GM19238 (cell line): Measurements from ENCODE around the gene DUSP5.
"Not testable (repeated sequence)": the region's sequence is repeated elsewhere in the genome, so short reads cannot be mapped to it uniquely, and the experiment has no call there.

Experiments used
- DNase-seq: peaks from one replicate; pipeline ENCODE4 v3.0.0; 2011; ENCODE audit warnings: low spot score; ENCODE audit not compliant: insufficient read length

The DUSP5 gene

DNA sequence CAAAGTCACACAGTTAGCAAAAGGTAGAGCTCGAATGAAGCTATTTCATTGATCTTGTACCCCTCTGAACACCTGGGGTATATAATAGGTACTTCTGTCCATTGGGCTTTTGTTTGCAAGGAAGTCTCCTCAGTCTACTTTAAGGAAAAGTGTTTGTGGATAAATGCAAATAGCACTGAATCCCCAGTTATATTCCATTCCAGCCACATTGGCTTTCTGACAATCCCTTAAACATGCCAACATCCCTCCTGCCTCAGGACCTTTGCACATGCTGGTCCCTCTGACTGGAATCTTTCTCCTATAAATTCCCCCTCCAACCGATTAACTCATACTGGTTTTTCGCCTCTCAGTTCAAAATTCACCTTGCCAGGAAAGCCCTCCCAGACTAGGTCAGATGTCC, 17.1 kb downstream of the DUSP5 start:
- DNase-seq = no peak

DNA sequence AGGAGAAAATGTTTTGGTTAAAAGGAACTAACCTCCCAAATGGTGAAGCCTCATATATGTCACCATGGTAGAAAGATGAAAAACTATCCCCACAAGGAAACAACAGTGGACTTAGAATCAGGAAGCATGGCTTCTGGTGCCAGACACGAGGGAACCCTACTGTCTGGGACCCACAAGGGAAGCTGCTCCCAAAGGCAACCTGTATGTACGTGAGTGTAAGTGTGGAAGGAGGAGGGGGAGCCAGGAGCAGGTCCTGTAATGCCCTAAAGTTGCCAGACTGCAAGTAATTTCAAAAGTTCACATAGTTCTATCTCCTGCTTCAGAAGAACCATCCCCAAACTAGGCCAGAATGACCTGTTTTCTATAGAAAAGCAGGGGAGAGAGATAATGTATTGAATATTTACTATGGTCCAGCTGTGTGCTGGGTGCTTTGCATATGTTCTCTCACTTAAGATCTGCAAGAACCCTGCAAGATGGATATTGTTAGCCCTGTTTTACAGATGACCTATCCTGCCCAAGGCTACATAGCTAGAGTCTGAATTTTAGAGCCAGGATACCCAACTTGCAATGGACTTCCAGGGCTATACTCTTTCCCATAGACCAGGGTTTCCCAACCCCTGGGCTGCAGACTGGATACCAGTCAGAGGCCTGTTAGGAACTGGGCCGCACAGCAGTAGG, 19.2 kb downstream of the DUSP5 start:
- no peak for DNase-seq

DNA sequence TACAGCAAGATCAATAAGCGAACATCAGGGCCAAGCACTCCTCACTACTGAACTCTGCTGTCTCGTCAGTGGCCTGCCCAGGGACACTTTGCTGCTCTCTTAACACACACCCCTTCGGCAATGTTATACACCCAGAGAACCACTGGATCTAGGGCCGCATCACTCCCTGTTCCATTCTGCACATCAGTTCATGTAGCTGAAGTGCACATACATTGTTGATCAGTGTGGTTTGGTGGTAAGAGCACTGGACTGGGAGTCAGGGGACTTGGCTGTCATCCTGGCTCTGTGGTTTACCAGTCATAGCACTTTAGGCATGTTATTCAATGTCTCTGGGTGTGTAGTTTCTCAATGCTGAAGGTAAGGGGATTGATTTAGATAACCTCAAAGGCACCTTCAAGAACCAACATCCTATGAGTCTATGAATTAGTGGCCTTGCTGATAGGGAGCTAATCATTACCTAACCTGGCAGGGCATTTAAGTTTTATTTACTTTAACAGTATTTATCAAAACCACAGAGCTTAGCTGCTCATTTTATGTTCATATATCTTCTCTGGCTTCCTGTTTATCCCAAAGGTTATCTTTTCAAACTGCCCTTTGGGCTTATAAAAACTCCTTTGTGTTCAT, 24.8 kb downstream of the DUSP5 start:
- no peak for DNase-seq

DNA sequence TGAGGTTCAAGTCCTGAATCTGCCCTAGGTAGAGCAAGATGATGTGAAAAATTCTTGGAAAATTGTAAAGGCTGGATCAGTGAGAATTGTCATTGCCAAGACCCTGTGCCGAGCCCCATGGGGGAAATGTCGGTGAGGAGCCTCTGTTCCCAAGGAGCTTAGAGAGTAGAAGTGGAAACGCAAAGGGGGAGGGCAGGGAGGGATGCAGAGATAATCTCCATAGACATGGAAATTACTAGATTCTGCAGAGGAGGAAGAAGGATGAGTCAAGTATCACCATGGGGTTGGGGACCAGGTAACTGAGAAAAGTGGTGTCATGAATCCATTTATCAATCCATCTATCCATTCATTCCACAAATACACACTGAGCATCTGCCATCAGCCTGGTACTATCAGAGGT, 26.0 kb downstream of the DUSP5 start:
- no peak for DNase-seq

DNA sequence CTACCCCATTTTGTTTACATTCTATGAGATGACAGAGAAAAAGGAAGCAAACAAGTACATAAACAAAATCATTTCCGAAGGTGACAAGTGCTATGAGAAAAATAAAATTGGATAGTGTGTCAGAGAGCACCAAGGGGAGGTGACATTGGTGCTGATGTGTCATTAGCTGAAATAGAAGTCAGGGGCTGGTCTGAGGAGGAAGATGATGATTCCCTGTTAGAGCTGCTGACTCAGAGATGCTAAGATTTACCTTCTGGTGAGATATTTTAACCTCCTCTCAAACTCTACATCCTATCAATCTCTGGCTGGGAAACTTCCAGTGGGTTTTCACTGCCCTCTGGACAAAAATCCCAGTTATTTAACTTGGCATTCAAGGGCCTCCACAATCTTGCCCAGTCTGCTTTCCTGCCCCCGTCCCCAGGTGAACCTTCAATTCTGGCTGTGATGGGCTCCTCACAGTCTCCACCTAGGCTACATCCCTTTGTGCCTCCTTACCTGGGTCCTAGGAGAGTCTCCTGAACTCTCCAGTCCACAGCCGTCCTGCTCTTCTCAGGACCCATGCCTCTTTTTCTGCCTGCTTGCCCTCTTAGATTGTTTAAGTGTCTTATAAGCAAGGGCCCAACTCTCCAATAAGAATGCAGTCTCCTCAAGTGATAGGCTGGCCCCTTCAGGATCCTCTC, 26.6 kb downstream of the DUSP5 start:
- DNase-seq = no peak

DNA sequence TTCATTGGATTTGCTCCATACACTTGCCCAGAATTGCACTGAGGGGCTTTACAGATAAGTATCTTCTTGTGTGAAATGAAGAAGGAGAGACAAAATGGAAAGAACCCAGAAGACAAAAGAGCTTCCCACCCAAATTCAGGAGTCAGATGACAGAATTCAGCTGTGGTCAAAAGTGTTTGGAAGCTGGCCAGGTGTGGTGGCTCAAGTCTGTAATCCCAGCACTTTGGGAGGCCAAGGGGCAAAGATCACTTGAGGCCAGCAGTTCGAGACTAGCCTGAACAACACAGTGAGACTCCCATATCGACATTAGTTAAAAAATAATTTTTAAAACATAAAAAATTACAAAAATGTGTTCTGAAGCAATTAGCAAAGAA, 27.1 kb downstream of the DUSP5 start:
- DNase-seq = no peak

DNA sequence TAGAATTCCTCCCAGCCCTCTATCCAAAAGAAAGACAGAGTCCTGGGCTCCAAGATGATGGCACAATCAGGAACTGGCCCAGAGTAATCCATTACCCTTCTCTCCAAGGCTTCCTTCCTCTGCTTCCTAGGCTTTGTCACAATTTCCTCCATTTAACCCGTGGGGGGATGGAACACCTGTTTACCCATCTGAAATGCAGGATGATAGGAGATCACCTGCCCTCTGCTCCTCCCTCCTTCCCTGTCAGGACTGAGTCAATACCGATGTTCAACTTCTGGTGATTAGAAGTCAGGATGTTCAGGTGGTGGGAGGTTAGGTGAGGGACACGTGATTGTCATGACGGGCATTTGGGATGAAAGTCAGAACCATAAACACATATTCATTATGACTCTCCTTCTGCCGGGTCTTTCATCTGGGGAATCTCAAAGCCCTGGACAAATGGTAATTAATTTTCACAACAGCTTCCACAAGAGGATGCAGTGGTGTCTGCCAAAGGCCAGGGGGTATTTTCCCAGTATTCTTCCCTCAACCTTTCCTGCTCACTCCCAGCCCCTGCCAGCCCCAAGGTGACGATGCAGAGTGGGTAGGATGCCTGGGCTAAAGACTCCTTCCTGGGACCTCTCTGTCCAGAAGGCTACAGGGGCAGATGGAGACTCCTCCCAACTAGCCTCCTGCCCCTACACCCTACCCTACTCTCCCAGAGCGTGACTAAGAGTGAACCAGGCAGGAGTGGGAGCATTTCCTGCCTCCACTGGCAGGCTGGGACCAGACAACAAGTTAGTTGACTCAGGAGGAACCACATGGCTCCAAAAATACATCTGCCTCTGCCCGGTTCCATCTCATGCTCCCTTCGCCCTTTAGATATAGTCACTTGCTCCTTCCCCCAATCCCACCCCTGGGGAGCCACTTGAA, 27.9 kb downstream of the DUSP5 start:
- no peak for DNase-seq

DNA sequence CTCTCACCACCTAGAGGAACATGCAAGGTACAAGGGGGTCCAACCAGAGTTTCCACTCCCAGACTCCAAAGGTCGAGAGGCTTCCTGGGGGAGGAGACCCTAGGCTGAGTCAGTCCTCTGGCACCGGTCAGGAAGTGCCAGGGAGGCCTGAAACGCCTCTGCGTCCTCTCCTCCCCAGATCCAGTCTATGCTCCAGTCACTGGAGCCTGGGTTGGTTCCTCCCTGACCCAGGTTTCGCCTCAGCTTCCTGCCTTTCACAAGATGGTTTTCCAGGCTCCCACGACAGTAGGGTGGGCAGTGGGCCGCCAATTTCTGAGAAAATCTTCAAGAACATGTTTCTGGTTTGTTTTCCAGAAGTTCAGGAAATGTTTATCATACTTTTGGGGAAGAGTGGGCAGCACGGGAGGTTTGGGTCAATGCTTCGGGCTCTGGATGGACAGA, 30.0 kb downstream of the DUSP5 start:
- no peak for DNase-seq

DNA sequence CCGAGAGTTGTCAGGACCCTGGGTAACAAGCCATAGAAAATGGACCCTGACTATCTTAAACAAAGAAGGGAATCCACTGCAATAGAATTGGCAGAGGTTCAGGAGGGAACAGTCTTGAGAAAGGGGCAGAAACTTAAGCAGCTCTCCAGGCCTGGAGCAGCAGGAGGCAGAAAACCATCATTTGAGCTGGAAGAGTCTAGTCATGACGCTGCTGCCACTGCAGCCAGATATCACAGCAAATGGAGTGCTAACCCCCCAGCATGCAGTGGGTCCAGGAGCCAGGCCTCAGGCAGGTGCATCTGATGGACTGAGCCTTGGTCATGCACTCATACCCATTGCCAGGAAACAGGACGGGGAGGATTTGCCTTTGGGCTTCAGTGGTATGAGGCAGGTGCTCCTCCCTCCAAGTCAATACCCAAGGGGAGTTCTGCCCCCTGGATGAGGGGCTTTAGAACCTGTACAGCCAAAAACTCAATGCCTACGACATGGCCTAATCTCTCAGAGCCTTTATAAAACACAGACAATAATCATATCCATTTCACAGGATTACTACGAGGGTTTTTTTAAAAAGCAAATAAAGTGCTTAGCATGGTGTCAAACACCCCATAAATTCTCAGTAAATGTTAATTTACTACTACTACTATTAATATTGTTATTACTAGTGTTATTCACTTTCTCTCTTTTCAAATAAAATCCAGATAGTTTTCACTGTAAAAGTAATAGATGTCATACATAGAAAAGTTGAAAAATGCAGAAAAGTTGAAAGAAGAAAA, 30.7 kb downstream of the DUSP5 start:
- no peak for DNase-seq

DNA sequence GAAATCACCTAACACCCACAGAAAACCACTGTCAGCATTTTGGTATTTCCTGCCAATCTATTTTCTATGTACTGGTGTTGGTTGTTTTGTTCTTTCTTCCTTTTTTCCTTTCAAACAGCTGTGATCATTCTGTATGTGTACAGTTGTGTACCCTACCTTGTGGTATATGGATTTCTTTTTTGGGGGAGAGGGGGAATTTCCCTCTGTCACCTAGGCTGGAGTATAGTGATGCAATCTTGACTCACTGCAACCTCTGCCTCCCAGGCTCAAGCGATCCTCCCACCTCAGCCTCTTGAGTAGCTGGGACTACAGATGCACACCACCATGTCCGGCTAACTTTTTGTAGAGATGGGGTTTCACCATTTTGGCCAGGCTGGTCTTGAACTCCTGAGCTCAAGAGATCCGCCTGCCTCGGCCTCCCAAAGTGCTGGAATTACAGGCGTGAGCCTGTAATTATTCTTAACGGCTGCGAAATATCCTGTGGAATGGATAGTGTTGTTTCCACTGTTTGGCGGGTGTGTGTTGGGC, 31.4 kb downstream of the DUSP5 start:
- DNase-seq = not testable (repeated sequence)

DNA sequence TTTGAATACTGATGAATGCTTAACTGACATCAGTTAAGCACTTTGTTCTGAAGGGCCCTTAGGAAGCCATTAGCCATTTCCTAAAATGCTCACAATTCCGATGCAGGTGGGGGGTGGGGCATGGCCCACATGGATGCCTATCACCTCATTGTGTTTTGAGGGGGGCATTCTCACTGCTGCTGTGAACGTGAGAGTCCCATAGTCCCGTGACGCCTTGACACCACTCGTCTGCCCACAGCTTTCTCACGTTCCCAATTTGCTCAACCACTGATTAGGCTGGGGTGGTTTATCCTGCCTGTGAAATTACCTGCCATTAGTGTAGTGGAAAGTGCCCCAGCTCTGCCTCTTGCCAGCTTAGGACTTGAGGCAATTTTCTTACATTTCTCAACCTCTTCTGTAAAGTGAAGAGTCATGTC, 31.9 kb downstream of the DUSP5 start:
- no peak for DNase-seq

DNA sequence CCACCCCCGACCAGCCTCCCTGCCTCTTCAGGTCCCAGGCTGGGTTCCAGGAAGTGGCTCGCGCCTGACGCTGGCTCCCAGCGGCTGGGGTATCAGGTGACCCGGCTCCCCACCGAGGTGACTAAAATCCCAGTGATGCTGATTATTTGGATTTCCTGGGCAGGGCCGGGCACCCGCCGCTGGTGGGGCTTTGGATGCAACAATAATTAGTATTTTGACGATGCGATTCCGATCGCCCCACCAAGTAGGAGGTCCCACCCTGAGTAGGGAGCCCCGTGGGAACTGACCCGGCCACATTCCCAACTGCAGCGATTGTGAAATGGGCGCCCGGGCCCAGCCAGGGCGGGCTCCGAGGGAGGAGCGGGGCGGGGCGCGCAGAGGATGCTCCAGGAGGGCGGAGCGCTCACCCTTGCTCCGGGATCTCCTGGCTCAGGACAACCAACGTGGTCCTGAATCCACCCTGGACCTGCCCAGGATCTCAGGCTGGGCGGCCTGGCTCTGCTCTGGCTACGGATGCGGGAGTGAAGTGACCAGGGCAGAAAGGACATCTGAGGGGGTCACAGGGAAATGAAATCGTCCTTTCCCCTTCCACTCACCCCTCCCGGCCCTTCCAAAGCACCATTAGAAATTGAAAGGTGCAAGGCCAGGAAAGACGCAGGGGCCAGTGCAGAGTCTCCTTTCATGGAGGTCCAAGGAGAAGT, 32.6 kb downstream of the DUSP5 start:
- DNase-seq = no peak

DNA sequence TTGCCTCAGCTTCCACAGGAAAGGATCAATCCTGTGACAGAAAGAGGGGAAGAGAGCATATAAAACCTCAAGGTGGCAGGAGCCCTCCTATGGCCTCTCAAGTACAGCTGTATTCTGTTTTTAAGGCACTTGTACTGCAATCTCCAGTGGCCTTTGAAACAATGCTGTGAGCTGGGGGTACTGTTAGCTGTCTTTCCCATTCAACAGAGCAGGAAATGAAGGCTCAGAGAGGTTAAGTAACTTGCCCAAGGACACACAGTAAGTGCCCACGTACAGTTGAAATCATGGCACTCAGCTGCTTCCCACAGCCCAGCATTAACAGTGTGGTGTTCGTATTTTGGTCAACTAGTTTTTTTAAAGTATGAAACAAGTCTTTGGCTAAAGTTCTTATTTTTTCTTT, 34.0 kb downstream of the DUSP5 start:
- no peak for DNase-seq

DNA sequence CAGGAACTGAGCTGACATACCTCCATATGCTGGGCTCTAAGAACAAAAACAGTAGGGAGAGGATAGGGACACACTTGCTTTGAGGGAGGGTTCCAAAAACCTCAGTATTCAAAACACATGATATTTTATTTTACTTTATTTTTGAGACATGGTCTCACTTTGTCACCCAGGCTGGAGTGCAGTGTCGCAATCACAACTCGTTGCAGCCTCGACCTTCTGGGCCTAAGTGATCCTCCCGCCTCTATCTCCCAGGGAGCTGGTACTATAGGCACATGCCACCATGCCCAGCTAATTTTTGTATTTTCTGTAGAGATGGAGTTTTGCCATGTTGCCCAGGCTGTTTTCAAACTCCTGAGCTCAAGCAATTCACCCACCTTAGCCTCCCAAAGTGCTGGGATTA, 34.9 kb downstream of the DUSP5 start:
- not testable (repeated sequence) for DNase-seq

DNA sequence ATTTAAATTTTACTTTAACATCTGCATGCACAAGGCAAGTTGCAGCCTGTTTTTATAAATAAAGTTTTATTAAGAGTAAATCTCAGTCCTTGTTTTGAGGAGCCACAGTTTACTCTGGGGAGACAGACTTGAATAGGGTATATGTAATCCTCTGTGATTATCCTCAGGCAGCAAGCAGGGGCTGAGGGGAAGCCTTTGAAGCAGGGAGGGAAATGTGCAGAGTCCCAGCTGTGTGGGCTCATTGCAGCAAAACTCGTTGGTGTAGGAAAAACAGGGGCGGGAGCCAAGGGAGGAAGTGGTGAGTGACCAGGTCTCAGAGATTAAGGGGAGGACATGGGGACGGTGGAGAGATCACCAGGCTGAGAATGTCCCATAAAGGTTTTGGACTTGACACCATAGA, 35.4 kb downstream of the DUSP5 start:
- no peak for DNase-seq

DNA sequence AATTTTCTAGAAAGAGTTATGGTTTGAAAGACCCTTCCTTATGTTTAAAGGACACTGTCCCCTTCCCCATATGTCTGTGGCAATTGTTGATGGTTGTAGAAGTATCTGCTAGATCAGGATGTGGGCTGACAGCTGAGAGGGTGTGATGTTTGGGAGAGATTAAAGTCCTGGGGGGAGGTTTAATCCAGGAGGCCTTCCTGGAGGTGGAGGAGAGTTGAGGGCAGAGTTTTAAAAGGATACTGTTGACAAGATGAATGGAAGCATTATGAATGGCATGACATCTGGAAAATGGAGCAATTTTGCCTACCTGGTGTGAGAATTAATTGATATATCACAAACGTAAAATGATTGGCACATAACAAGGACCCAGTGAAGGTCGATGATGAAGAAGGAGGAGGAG, 36.9 kb downstream of the DUSP5 start:
- no peak for DNase-seq

DNA sequence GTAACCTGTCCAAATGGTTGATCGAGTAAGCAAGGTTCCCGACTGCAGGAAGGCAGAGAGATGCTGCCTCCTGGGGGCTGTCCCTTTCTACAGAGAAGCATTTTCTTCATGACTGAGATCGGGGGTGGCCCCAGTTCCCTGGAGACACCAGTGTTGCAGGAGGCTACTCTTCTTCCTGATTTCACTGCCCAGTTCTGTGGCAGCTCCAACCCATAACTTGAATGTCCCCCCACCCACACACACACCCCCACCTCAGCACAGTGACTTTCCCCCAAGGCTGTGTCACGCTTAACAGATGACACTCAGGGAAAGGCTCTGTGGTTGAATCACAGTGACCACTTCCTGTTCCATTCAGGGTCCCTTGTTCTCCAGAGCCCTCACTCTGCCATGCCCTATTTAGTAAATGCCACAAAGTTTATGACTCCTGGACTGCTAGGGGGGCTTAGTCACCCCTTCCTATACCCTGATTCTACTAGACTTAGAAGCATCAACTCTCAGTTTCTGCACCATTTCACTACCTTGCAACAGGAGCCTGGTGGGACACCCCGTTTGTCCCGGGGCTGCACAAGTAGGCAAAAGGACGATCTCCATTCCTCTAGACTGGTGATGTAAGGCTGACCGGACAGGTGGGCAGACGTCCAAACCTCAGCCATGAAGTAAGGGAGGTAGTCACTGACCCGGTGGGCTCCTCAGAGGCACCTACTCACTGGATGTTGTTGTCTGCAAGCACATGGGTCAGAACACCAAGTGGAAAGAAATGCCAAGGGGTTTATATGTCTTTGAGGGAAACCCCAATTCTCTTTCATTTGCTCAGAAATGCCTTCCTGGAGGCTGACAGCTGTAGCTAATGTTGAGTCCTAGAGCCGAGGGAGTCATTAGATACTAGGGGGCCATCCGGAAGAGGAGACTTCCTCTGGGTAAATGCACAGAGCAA, 38.5 kb downstream of the DUSP5 start:
- no peak for DNase-seq

DNA sequence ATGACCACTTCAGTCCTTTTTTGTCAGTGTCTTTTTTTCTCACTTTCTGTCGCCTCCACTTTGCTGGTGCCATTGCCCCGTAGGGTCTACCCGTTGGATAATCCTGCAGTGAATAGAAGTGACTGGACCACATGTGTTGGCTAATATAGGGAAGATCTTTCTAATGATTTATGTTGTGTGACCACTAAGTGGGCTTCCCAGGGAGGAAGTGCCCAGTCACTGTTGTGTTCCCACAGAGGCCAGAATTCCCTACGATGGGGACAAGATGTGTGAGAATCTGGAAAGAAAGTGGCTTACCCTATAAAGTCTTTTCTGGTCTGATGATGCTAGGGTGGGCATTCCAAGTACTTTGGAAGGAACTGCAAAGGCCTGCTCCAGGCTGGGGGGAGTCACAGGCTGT, 41.4 kb downstream of the DUSP5 start:
- no peak for DNase-seq

DNA sequence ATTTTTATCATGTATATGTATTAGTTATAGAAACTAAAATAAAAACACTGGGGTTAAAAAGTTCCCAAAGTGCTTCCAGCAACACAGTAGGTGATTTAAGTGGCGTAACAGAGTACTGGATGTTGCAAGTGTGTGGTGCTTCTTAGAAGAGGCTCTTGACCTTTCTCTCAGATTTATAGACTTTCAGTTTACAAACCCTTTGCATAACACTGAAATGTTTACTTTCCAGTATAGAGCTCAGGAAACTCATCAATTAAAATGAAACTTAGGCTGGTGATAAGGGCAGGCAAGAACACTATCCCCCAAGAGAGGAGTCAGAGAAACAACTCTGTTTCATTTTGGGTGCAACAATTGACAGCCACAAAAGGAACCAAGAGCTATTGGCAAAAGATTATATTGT, 42.3 kb downstream of the DUSP5 start:
- no peak for DNase-seq
